Tibial nerve (tissue), 4 donors: ENCODE data around the gene AP2M1.

Experiments used
- CTCF ChIP-seq, 5 experiments: fragments of 200-600 bp in 3 of 5; fragments of 450-650 bp in 2 of 5; sonication (generic) in 3 of 5; IDR thresholded peaks; one replicate each; pipeline ENCODE4 v1.5.1; 2016 to 2019; ENCODE audit warnings: antibody characterized with exemption in 5 of 5, mild to moderate bottlenecking in 3 of 5, moderate library complexity in 2 of 5
- EP300 ChIP-seq, 2 donors: sonication (generic); formaldehyde crosslinking; IDR thresholded peaks; one replicate each; pipeline ENCODE4 v1.6.1; 2017; ENCODE audit warnings: antibody characterized with exemption in 2 of 2, mild to moderate bottlenecking in 1 of 2

- TF ChIP-seq CTCF (IDR thresholded peaks at IDR 0.05) (no peak), EP300 (IDR thresholded peaks at IDR 0.05) (peak in 1 of 2 donors; percentile 94)
These were observed 11.7 kb downstream of the AP2M1 start, which contains the start of gene ABCF3 for GRCh38 chr3:184186184-184186901.
